Activated CD4-positive, alpha-beta T cell treated with anti-CD3 and anti-CD28 coated beads, Interleukin-2, amount 50 U/mL, for 48 hours (primary cell): ENCODE data around the gene DEF6.

Experiments used
- DNase-seq, 2 experiments: peaks; one replicate each; pipeline ENCODE4 v3.0.0-alpha.2; 2020

DEF6 gene

DNA sequence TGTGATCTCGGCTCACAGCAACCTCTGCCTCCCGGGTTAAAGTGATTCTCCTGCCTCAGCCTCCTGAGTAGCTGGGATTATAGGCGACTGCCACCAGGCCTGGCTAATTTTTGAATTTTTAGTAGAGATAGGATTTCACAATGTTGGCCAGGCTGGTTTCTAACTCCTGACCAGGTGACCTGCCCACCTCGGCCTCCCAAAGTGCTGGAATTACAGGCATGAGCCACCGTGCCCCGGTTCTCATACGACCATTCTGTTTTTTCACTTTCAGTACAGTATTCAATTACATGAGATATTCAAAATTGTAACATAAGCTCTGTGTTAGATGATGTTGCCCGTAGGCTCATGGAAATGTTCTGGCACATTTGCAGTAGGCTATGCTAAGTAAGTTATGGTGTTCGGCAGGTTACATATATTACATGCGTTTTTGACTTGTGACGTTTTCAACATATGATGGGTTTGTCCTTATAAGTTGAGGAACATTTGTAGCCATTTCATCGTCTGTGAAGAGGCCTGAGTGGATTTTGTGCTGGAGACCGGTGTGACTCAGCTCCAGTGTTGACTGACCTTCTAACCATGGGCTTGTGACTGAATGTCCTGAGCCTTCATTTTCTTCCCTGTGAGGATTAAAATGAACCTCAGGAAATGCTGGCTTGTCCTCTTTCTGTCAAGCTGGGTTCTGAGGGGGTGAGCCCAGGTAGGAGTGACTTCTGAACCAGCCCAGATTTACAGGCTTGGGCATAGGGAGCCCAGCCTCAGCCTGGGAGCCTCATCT lies 56.9 kb downstream of the DEF6 start:
- DNase-seq: no peak

- DNase-seq: no peak
Measured at GRCh38 chr6:35356391-35356790, 58.8 kb downstream of the DEF6 start.

DNA sequence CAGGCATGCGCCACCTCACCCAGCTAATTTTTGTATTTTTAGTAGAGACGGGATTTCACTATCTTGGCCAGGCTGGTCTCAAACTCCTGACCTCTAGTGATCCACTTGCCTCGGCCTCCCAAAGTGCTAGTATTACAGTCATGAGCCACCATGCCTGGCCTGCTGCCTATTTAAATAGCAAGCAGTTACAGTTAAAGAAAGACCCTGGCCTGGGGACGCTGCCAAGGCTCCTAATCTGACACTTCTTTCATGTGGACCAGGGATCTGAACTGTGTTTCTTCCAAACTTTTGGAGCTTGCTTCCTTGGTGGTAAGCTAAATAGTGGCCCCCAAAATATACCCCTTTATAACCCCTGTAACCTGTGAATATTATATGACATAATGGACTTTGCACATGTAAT lies 60.1 kb downstream of the DEF6 start:
- no peak for DNase-seq

- no peak for DNase-seq
Measured at GRCh38 chr6:35358086-35358485, 60.5 kb downstream of the DEF6 start.

DNA sequence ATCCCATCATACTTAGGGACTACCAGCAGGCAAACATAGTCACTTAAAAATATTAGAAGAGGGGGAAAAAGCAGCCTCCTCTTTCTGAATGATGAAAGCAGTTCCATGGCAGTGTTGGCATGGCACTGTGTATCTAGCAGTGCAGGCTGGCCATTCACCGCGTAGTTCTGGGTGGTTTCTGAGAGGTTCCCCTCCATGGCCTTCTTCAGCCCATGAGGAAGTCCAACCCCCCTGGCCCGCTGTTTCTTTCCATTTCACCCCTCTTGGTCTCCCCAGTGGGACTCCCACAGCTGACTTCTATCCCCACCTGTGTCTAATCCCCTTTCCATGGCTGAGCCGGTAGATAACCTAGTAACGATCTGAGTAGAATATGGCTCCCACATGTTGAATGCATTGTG lies 61.7 kb downstream of the DEF6 start:
- no peak for DNase-seq

DNA sequence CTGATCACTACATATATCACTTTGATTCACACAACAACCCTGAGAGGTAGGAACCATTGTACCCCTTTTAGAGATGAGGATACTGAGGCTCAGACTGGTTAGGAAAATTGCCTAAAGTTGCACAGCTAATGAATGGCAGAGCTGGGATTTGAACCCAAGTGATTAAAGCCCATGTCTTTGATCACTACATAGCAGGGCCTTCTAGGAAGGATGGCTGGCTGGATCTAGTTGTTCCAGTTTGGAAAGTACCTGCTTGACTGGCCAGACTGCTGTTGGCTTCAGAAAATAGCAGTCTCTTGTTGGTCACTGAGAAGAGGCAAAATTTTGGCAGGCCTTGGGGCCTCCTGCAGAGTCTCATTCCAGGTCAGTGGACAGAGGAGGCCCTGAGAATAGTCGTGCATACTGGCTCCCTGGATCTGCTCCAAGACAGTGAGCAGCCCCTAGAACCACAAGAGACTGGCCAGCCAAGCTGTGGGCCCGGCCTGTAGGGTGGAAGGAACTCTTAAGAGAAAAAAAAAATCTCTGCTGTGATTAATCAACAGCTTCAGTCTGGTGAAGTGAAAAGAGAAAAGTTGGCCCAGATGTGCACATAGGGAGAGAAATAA lies 62.2 kb downstream of the DEF6 start:
- DNase-seq: no peak

GRCh38 chr6:35360349-35361138 lies 62.9 kb downstream of the DEF6 start:
- no peak for DNase-seq

GRCh38 chr6:35362200-35362599 lies 64.6 kb downstream of the DEF6 start:
- no peak for DNase-seq

GRCh38 chr6:35363293-35363750 lies 65.7 kb downstream of the DEF6 start:
- DNase-seq: no peak

DNA sequence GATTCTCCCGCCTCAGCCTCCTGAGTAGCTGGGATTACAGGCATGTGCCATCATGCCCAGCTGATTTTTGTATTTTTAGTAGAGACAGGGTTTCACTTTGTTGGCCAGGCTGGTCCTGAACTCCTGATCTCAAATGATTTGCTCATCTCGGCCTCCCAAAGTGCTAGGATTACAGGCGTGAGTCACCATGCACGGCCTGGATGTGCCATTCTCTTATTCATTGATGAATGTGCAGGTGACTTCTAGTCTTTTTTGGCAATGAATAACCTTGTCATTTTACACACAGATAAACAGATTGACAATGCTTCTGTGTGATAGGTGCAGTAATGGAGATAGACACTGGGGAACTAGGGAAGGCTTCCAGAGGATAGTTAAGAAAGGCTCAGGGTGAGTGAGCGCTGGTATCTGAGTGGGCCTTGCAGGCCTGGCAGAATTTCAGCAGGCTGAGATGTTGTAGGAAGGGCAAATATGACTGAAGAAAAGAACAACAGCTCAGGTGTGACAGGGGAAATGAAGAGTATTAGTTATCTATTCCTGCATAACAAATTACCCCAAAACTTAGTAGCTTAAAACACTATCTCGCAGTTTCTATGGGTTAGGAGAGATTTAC lies 68.1 kb downstream of the DEF6 start:
- no peak for DNase-seq

DNA sequence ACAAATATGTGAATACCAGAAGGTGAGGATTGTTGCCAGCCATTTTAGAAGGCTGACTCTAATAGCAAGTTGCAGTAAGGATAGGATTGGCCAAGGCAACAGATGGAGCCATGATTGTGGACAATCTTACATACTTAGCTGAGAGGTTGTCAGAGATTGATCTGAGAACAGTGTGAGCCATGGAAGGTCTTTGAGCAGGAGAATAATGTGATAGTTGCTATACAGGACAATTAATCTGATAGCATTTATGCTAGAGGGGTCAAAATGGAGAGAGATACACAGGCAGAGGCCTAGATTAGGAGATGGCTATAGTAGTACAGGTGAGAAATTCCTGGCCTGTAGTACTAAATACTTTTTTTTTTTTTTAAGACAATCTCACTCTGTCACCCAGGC lies 68.6 kb downstream of the DEF6 start:
- no peak for DNase-seq

GRCh38 chr6:35367646-35368037 lies 70.0 kb downstream of the DEF6 start:
- no peak for DNase-seq

- DNase-seq: peak; percentile 40 to 60
Measured at GRCh38 chr6:35368038-35368887, 70.6 kb downstream of the DEF6 start.

- DNase-seq: peak; percentile 57 to 70
Measured at GRCh38 chr6:35370124-35370741, 72.6 kb downstream of the DEF6 start.

DNA sequence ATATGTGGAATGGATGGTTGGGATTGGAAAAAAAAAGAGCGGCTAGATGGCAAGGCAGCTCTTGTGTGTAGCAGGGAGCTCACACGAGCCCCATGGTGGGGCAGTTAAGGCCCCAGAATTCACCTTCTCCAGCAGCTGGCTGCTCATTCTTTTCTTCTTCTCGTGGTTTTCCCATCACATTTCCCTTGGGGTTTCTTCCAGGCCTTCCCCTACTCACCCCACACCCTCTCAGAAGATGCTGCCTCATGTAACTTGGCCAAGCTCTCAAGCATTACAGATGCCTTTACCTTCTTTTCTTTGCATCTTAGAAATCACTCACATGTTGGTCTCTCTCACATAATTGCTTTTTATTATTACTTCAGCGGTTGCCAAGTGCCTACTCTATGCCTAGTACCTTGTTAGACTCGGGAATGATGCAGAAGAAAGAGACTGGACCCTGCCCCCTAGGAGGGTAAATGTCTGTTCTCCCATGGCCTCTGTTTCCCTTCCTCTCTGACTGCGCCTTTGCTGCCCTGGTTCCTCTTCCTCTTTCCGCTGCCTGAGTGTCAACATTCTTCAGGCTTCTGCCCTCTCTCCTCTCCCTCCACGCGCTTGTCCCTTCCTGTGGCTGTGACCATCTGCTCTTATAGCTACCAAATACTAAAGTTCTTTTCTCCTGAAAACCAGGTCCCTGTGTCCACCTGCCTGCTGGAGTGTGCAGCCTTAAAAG lies 73.3 kb downstream of the DEF6 start:
- DNase-seq: no peak
